Thymus (tissue), 11 donors: Measurements from ENCODE around the gene CDKN3. TPM values are rescaled to one million over a fixed set of nuclear protein-coding genes. Genes with fewer than 3 reads are reported as not detected.
"Not testable (repeated sequence)": the region's sequence is repeated elsewhere in the genome, so short reads cannot be mapped to it uniquely, and the experiment has no call there.

Experiments
- DNase-seq, 9 donors: peaks; one replicate each; pipeline ENCODE4 v3.0.0-alpha.2; 2013; ENCODE audit warnings: low spot score in 9 of 9, low read depth in 6 of 9, missing footprints in 1 of 9
- H3K27ac ChIP-seq, 2 donors: one replicate each; pipeline ENCODE4 v1.5.1; 2013; ENCODE audit warnings: control low read depth in 1 of 2, low read depth in 1 of 2, low read length in 1 of 2, mild to moderate bottlenecking in 1 of 2, moderate library complexity in 1 of 2
- H3K27me3 ChIP-seq, 2 donors: one replicate each; pipeline ENCODE4 v1.5.1; 2013; ENCODE audit warnings: low read length in 1 of 2; ENCODE audit not compliant: control insufficient read depth in 2 of 2, insufficient read depth in 1 of 2
- H3K36me3 ChIP-seq, 2 donors: one replicate each; pipeline ENCODE4 v1.5.1; 2013; ENCODE audit warnings: low read length in 1 of 2, mild to moderate bottlenecking in 1 of 2, moderate library complexity in 1 of 2; ENCODE audit not compliant: control insufficient read depth in 2 of 2, insufficient read depth in 2 of 2
- H3K4me1 ChIP-seq, 2 donors: one replicate each; pipeline ENCODE4 v1.5.1; 2013; ENCODE audit warnings: low read length in 2 of 2; ENCODE audit not compliant: control insufficient read depth in 2 of 2, insufficient read depth in 2 of 2
- H3K4me3 ChIP-seq, 2 donors: one replicate each; pipeline ENCODE4 v1.5.1; 2013; ENCODE audit warnings: low read length in 2 of 2, control low read depth in 1 of 2, mild to moderate bottlenecking in 1 of 2
- H3K9me3 ChIP-seq, 2 donors: one replicate each; pipeline ENCODE4 v1.5.1; 2013; ENCODE audit warnings: low read length in 1 of 2, mild to moderate bottlenecking in 1 of 2; ENCODE audit not compliant: control insufficient read depth in 2 of 2, insufficient read depth in 1 of 2
- WGBS: extraction: QIAGEN DNeasy Blood & Tissue Kit; methylation state at CpG from one replicate; pipeline ENCODE4 v1.1.7; 2013; 5-methylcytosine and 5-hydroxymethylcytosine counted together
- polyA plus RNA-seq: library from polyadenylated mRNA; stranded (reverse); fragments of 200-250 nt; gene quantifications from one replicate; pipeline ENCODE4 v1.2.3, GENCODE V29; 2013
- total RNA-seq: library from RNA; stranded (reverse); fragments of 120-200 nt; gene quantifications from one replicate; pipeline ENCODE4 v1.2.4, GENCODE V29; 2013
- donor health status: healthy.

CDKN3 gene
- total and polyA plus RNA-seq, 2 donors: 17.6 to 39.3 TPM

DNA sequence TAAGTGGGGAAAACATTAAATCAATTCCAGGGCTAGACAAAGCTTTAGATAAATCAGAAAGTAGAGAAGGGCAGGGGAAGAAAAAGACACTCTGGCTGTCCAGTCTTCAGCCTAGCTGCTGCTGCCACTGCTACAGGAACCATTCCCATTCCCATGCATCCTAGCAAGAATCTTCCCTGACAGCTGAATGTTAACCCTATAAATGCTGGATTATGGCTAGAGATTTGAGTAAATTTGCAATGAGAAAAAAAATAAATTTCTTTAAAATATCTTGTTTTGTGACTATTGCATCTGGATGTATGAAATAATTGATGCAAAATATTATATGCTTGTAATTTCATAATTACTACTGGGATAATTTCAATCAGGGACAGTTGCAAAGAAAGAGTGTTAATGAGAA, 15.0 kb upstream of the CDKN3 start:
- Histone ChIP-seq H3K27ac (no peak overlapping the region), H3K4me1 (no peaks in the 10 kb centered on the region), H3K36me3 (no peaks in the 10 kb centered on the region), H3K4me3 (no peak overlapping the region), H3K27me3 (no peaks in the 10 kb centered on the region), H3K9me3 (no peaks in the 10 kb centered on the region)
- no peak for DNase-seq

DNA sequence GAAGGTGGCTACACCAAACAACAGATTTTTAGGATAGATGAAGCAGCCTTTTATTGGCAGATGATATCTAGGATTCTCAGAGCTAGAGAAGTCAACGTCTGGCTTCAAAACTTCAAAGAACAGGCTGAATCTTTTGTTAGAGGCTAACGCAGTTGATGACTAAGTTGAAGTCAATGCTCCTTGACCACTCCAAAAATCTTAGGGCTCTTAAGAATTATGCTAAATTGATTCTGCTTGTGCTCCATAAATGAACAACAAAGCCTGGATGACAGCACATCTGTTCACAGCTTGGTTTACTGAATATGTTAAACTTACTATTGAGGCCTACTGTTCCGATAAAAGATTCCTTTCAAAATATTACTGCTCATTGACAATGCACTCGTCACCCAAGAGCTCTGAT, 13.0 kb upstream of the CDKN3 start:
- WGBS: 96% methylated on average over 4 of the region's 4 CpGs
- no peaks in the 10 kb centered on the region for H3K36me3 ChIP-seq
- DNase-seq: no peak
- no peaks in the 10 kb centered on the region for H3K4me1 ChIP-seq
- no peak overlapping the region for H3K4me3 ChIP-seq
- peaks cover 0 to 2% of the 10 kb centered on the region in 2 donors for H3K27me3 ChIP-seq
- no peak overlapping the region for H3K27ac ChIP-seq
- no peaks in the 10 kb centered on the region for H3K9me3 ChIP-seq

DNA sequence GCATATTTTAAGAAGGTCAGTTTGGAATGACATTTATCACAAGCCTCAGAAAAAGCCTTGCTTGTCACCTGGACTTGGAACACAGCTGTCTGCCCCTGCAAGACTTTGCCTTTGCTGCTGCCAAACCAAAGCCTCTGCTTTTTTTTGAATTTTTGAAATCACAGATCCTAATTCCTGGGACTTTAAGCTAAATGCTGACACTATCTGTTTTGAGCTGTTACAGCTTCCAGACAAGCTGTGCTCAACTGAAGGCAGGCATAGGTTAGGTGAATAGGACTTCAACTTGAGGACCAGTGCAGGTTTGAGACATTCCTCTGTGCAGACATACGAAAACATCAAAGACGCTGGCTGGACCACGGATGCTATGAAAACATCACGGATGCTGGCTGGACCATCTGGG, 11.3 kb upstream of the CDKN3 start:
- 93% methylated on average over 4 of the region's 4 CpGs for WGBS

DNA sequence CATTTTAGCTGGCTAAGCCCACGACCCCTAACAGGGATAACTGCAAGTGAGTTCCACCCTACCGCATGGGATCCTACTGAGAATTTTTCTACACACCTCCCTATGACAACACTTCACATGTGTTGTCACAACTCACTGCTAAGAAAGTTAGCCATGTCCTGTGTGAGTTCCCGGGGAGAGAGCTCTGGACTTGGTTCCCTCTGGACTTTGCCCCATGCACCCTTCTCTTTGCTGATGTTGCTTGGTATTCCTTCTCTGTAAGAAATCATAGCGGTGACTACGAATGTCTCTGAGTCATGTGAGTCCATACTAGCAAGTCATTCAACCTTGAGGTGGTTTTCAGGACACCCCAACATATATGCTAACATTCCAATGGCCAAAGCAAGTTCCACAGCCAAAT, 9.5 kb upstream of the CDKN3 start:
- no peaks in the 10 kb centered on the region for H3K9me3 ChIP-seq
- peaks cover 0 to 2% of the 10 kb centered on the region in 2 donors for H3K27me3 ChIP-seq
- no peaks in the 10 kb centered on the region for H3K36me3 ChIP-seq
- DNase-seq: no peak
- WGBS: 96% methylated on average over 5 of the region's 5 CpGs
- no peaks in the 10 kb centered on the region for H3K4me1 ChIP-seq
- H3K4me3 ChIP-seq: no peak overlapping the region
- no peak overlapping the region for H3K27ac ChIP-seq

More for the DNA sequence above, 11.3 kb upstream of the CDKN3 start:
- Histone ChIP-seq H3K27ac (no peak overlapping the region), H3K36me3 (no peaks in the 10 kb centered on the region), H3K4me1 (no peaks in the 10 kb centered on the region), H3K9me3 (no peaks in the 10 kb centered on the region), H3K27me3 (peaks cover 0 to 2% of the 10 kb centered on the region in 2 donors), H3K4me3 (no peak overlapping the region)
- no peak for DNase-seq

DNA sequence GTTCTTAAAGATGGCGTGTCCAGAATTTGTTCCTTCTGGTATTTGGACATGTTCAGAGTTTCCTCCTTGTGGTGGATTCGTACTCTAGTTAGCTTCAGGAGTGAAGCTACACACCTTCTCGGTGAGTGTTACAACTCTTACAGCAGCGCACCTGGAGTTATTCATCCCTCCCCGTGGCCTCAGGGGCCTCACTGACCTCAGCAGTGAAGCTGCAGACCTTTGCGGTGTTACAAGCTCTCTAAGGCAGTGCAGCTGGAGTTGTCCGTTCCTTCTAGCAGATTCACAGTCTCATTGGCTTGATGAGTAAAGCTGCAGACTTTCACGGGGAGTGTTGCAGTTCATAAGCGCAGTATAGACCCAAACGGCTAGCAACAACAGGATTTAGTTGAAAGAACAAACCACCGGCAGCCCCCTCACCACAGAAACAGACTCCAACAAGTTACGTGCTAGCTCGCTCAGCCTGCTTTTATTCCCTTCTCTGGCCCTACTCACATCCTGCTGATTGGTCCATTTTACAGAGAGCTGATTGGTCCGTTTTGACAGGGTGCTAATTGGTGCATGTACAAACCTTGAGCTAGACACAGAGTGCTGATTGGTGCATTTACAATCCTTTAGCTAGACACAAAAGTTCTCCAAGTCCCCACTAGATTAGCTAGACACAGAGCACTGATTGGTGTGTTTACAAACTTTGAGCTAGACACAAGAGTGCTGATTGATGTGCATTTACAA, 4.5 kb upstream of the CDKN3 start:
- peaks cover 0 to 2% of the 10 kb centered on the region in 2 donors for H3K9me3 ChIP-seq
- peaks cover 0 to under 1% of the 10 kb centered on the region in 2 donors for H3K4me1 ChIP-seq
- DNase-seq: no peak
- no peak overlapping the region for H3K4me3 ChIP-seq
- WGBS: 96% methylated on average over 14 of the region's 14 CpGs
- peaks cover 0 to under 1% of the 10 kb centered on the region in 2 donors for H3K27me3 ChIP-seq
- H3K27ac ChIP-seq: no peak overlapping the region
- no peaks in the 10 kb centered on the region for H3K36me3 ChIP-seq

DNA sequence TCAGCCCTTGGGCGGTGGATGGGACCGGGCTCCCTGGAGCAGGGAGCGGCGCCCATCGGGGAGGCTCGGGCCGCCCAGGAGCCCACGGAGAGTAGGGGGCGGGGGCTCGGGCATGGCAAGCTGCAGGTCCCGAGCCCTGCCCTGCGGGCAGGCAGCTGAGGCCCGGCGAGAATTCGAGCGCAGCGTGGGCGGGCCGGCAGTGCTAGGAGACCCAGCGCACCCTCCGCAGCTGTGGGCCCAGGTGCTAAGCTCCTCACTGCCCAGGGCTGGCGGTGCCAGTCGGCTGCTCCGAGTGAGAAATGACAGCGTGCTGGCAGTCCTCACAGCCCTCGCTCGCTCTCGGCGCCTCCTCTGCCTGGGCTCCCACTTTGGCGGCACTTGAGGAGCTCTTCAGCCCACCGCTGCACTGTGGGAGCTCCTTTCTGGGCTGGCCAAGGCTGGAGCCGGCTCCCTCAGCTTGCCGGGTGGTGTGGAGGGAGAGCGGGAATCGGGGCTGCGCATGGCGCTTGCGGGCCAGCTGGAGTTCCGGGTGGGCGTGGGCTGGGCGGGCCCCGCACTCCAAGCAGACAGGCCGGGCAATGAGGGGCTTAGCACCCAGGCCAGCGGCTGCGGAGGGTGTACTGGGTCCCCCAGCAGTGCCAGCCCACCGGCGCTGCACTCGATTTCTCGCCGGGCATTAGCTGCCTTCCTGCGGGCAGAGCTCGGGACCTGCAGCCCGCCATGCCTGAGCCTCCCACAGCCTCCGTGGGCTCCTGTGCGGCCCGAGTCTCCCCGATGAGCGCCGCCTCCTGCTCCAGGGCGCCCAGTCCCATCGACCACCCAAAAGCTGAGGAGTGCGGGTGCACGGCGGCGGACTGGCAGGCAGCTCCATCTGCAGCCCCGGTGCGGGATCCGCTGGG, 3.6 kb upstream of the CDKN3 start:
- 97% methylated on average over 68 of the region's 68 CpGs for WGBS

DNA sequence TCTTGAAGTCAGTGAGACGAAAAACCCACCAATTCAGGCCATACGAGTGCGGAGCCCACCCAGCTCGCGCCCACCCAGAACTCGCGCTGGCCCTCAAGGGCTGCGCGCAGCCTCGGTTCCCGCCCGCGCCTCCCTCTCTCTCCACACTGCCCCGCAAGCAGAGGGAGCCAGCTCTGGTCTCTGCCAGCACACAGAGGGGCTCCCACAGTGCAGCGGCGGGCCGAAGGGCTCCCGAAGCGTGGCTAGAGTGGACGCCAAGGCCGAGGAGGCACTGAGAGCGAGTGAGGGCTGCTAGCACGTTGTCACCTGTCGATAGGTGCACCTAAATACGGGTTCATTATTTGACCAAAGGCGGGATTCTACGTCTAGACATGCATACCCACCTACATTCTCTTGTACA, 2.2 kb upstream of the CDKN3 start:
- 97% methylated on average over 27 of the region's 27 CpGs for WGBS
- no peak for DNase-seq

More for the DNA sequence above, 3.6 kb upstream of the CDKN3 start:
- H3K4me3 ChIP-seq, H3K9me3 ChIP-seq, DNase-seq, H3K4me1 ChIP-seq, H3K27me3 ChIP-seq, H3K27ac ChIP-seq, H3K36me3 ChIP-seq: not testable (repeated sequence)

DNA sequence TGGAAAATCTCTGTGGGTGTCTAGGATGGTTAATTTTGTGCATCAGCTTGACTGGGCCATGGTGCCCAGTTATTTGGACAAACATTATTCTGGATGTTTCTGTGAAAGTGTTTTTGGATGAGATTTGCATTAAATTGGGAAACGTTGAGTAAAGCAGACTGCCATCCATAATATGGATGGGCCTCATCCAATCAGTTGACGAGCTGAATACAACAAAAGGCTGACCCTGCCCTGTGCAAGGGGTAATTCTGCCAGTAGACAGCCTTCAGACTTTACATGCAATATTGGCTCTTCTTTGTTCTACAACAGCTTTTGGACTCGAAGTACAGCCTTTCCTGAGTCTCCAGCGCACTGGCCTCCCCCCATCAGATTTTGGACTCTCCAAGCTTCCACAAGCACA, 1.5 kb upstream of the CDKN3 start:
- 98% methylated on average over 4 of the region's 4 CpGs for WGBS
- Histone ChIP-seq H3K36me3 (no peaks in the 10 kb centered on the region), H3K27ac (no peak overlapping the region), H3K27me3 (no peaks in the 10 kb centered on the region), H3K4me1 (peaks cover 0 to 12% of the 10 kb centered on the region in 2 donors), H3K4me3 (no peak overlapping the region), H3K9me3 (peaks cover 0 to 2% of the 10 kb centered on the region in 2 donors)
- DNase-seq: no peak

More for the DNA sequence above, 2.2 kb upstream of the CDKN3 start:
- Histone ChIP-seq H3K4me3 (no peak overlapping the region), H3K36me3 (no peaks in the 10 kb centered on the region), H3K27ac (no peak overlapping the region), H3K4me1 (peaks cover 0 to 12% of the 10 kb centered on the region in 2 donors), H3K27me3 (no peaks in the 10 kb centered on the region), H3K9me3 (peaks cover 0 to 2% of the 10 kb centered on the region in 2 donors)

DNA sequence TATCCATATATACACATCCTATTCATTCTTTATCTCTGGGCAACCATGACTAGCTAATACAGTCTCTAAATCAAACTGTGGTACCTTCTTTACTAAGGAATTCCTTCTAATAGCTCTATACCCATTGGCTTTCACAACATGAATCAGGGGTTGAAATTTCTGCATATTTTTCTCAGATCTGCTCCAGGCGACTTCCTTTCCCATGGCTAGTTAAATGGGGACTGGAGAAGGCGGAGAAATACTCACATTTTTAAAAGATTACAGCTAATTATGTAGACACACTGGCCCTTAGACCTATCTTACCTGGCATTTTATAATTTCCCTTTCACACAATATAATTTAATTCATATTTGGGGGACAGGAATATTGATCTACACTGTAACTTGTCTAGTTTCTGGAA, 1.1 kb upstream of the CDKN3 start:
- WGBS: 99% methylated on average over 2 of the region's 2 CpGs
- peaks cover 0 to 12% of the 10 kb centered on the region in 2 donors for H3K4me1 ChIP-seq
- no peak overlapping the region for H3K27ac ChIP-seq
- H3K4me3 ChIP-seq: no peak overlapping the region
- H3K27me3 ChIP-seq: no peaks in the 10 kb centered on the region
- peaks cover 0 to 2% of the 10 kb centered on the region in 2 donors for H3K9me3 ChIP-seq
- no peak for DNase-seq
- H3K36me3 ChIP-seq: no peaks in the 10 kb centered on the region
